Activated CD8-positive, alpha-beta memory T cell treated with anti-CD3 and anti-CD28 coated beads, Interleukin-2, amount 50 U/mL, for 1 hour (primary cell): ENCODE results near the gene PARS2.
A peak's percentile ranks its signal among the peaks of the same experiment; 100 is the strongest.

Source experiments
- DNase-seq: peaks from one replicate; pipeline ENCODE4 v3.0.0-alpha.2; 2020; ENCODE audit errors: extremely low read depth

PARS2 gene

GRCh38 chr1:54736685-54737084 is 27.6 kb downstream of the PARS2 start:
- DNase-seq, result no peak

GRCh38 chr1:54728027-54728426 is 36.3 kb downstream of the PARS2 start:
- no peak for DNase-seq

GRCh38 chr1:54724771-54725170 is 39.6 kb downstream of the PARS2 start:
- no peak for DNase-seq

- DNase-seq, result no peak
Measured at GRCh38 chr1:54723985-54724384, 40.3 kb downstream of the PARS2 start.

- no peak for DNase-seq
Measured at GRCh38 chr1:54721719-54722118, 42.6 kb downstream of the PARS2 start.

GRCh38 chr1:54716299-54717047 is 47.9 kb downstream of the PARS2 start:
- DNase-seq, result no peak

- DNase-seq, result peak; percentile 61
Measured at GRCh38 chr1:54715493-54716298, 48.6 kb downstream of the PARS2 start, which contains the start of gene TTC4. TTC4 (plus strand) TSS chr1:54715861; CDS start chr1:54715909, 48 bp downstream.

- DNase-seq, result no peak
Measured at GRCh38 chr1:54714881-54715492, 49.3 kb downstream of the PARS2 start.

GRCh38 chr1:54711536-54711935 is 52.8 kb downstream of the PARS2 start:
- no peak for DNase-seq

- no peak for DNase-seq
Measured at GRCh38 chr1:54710841-54711240, 53.5 kb downstream of the PARS2 start.

GRCh38 chr1:54710434-54710833 is 53.9 kb downstream of the PARS2 start:
- DNase-seq, result no peak

GRCh38 chr1:54709547-54710292 is 54.6 kb downstream of the PARS2 start:
- DNase-seq, result no peak

- no peak for DNase-seq
Measured at GRCh38 chr1:54708385-54708784, 55.9 kb downstream of the PARS2 start.
